Fibroblast of pulmonary artery (primary cell): ENCODE measurements around the gene GLI1.
"Not testable (repeated sequence)": the region's sequence is repeated elsewhere in the genome, so short reads cannot be mapped to it uniquely, and the experiment has no call there.

Experiments
- DNase-seq: peaks from one replicate; pipeline ENCODE4 v3.0.0-alpha.2; 2010; ENCODE audit warnings: low read depth
- H3K4me3 ChIP-seq: replicated peaks from 2 replicates; pipeline ENCODE4 v1.5.1; 2011; ENCODE audit warnings: low read depth, mild to moderate bottlenecking, control low read depth, low read length, moderate library complexity
- TF ChIP-seq, protein P1 (sequence below): IDR thresholded peaks from 2 replicates; pipeline ENCODE4 v1.5.1; 2011; ENCODE audit warnings: mild to moderate bottlenecking, control low read depth, low read length, inconsistent platforms; ENCODE audit errors: missing control alignments

Gene GLI1

DNA sequence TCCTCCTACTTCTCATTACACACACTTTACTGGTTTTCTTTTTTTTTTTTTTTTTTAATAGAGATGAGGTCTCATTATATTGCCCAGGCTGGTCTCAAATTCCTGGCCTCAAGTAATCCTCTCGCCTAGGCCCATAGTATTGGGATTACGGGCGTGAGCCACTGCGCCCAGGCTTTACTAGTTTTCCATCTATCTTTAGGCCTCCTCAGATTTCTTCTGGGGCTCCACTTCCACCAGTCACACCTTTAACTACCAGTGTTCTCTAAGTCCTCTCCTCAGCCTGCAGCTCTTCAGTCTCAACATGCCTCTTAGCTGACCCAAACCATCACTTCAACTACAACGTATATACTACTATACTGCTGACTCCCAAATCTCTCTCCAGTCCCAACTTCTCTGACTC is 39.1 kb upstream of the GLI1 start:
- no peak overlapping the region for H3K4me3 ChIP-seq
- TF ChIP-seq, protein P1, sequence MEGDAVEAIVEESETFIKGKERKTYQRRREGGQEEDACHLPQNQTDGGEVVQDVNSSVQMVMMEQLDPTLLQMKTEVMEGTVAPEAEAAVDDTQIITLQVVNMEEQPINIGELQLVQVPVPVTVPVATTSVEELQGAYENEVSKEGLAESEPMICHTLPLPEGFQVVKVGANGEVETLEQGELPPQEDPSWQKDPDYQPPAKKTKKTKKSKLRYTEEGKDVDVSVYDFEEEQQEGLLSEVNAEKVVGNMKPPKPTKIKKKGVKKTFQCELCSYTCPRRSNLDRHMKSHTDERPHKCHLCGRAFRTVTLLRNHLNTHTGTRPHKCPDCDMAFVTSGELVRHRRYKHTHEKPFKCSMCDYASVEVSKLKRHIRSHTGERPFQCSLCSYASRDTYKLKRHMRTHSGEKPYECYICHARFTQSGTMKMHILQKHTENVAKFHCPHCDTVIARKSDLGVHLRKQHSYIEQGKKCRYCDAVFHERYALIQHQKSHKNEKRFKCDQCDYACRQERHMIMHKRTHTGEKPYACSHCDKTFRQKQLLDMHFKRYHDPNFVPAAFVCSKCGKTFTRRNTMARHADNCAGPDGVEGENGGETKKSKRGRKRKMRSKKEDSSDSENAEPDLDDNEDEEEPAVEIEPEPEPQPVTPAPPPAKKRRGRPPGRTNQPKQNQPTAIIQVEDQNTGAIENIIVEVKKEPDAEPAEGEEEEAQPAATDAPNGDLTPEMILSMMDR, result no peak
- DNase-seq, result no peak

- DNase-seq, result not testable (repeated sequence)
Measured at GRCh38 chr12:57426948-57427347, 32.6 kb upstream of the GLI1 start.

DNA sequence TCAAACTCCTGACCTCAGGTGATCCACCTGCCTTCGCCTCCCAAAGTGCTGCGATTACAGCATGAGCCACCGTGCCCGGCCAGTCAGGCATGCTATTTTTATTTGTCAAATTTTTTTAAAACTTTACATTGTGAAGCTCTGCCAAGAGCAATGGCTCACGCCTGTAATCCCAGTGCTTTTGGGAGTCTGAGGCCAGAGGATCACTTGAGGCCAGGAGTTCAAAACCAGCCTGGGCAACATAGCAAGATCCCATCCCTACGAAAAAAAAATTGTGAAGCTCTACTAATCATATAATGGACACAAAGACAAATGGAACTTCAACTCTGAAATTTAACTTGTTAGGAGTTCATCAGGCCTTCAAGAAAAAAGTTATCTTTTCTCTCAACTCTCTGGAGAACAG is 30.6 kb upstream of the GLI1 start:
- H3K4me3 ChIP-seq, result no peak overlapping the region
- no peak for DNase-seq
- TF ChIP-seq, protein P1, result no peak

More at GRCh38 chr12:57426948-57427347, 32.6 kb upstream of the GLI1 start:
- not testable (repeated sequence) for H3K4me3 ChIP-seq

DNA sequence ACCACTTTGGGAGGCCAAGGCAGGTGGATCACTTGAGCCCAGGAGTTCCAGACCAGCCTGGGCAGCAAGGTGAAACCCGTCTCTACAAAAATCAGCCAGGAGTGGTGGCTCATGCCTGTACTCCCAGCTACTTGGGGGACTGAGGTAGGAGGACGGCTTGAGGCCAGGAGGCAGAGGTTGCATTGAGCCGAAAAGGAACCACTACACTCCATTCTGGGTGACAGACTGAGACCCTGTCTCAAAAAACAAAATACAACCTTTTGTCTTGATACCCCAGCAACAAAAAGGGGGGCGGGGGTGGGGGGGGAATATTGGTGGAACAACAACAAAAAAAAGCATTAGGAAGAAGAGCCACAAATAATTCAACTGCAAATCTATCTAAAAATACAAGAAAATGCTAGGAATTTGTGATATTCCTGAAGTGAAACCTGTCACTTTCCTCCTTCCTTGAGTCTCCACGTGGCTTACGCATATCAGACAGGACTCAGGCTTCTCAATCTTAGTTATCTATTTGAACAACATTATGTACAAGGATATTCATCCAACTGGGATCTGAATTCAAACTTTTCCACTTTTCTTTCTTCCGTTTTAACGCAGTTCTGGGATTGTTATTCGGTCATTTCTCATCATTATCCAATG is 30.0 kb upstream of the GLI1 start:
- TF ChIP-seq, protein P1, result no peak
- peak overlapping the region; percentile 75 for H3K4me3 ChIP-seq
- DNase-seq, result no peak

DNA sequence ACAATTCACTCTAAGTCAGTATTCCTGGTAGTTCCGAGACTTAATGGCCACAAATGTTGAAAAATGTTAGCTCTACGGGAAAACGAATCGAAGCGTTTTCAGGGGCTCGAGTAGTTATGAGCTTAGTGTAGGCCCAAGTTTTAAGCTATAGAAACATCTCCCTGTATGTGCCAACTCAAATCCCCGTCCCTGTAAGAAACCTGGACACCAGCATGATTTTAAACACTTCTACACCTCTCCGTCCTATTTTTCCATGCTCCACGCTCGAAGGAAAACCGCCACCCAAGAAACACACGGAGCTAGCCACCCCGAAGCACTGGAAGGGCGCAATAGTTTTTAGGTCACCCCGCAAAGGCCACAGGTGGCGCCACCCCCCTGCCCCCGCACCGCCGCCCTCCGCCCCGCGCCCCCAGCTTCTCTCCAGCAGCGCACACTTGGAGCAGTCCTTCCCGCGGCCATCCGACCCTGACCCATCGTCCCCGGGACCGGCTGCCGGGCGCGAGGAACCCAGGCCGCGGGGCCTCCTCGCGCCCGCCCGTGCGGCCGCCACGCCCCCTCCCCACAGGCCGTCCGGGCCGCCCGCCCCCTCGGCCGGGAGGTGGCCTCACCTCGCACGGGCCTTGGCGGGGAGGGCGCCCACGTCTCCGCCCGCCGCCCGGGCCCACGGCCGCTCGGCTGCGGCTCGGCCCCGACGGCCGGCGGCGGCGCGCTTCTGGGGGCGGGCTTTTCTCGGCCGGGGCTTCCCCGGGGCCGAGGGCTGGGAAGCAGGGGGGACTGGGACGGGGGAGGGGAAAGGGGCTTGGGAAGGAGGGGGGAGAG is 29.3 kb upstream of the GLI1 start:
- peak overlapping the region; percentile 75 for H3K4me3 ChIP-seq
- DNase-seq, result peak; percentile 33
- TF ChIP-seq, protein P1, result no peak

DNA sequence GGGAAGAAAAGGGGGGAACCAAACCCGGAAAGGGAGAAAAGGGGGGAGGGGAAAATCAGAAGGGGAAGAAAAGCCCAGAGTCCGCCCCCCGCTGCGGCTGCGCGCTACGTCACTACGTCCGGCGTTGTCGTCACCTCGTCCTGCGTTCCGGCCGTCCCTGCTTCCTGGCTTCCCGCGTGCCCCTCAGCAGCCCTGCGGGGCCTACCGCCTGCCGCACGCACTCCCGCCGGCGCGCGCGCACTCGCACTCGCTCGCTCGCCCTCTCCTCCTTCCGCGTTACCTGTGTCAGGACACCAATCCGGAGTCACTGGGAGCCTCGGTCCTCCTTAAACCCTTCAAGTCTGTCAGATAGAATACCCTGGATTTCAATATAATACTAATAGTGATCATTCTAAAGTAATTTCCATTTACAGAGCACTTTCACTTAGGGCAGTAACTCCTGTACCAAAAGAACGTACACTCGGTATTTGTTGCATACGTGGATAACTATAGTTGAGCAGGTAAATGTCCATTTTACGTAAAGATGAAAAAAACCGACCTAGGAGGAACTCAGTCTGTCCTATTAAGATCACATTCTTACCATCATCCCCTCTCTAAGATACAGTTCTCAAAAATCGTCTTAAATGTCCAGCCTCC is 28.5 kb upstream of the GLI1 start, which contains the start of gene R3HDM2:
Gene R3HDM2, minus strand, starts transcription at position 113 of the 636 bp plus-strand sequence. CDS start 120,615 bp downstream, outside the sequence.
- TF ChIP-seq, protein P1, result no peak
- peak; percentile 96 for DNase-seq

DNA sequence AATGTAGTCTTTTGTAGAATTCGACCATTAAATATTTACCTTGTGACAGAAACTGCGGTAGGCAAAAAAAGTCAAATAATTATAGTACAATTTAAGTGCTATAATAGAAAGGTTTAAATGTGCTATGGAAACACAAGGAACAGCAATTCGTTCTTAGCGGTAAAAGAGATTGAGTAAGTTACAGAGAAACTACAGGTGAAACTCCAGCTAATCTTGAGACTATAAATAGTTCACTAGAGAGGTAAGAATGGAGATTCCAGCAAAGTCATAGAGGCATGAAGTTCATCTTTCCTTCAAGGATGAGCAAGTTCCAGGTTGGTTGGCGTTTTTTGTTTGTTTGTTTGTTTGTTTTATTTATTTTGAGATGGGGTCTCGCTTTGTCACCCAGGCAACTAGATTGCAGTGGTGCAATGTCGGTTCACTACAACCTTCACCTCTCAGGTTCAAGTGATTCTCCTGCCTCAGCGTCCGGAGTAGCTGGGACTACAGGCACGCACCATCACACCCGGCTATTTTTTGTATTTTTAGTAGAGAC is 27.9 kb upstream of the GLI1 start:
- peak overlapping the region; percentile 75 for H3K4me3 ChIP-seq
- DNase-seq, result no peak

More for the DNA sequence above, 28.5 kb upstream of the GLI1 start, which contains the start of gene R3HDM2:
- peak within 1 kb of the TSS; percentile 75 for H3K4me3 ChIP-seq

More for the DNA sequence above, 27.9 kb upstream of the GLI1 start:
- TF ChIP-seq, protein P1, result no peak
